Naive thymus-derived CD8-positive, alpha-beta T cell (primary cell): ENCODE data around the gene SNN. TPM values are rescaled to one million over a fixed set of nuclear protein-coding genes. Genes with fewer than 3 reads are reported as not detected.

Experiments
- ATAC-seq, 2 donors: fragments of 150-1000 bp; cut with Tn5 transposase in 1 of 2; sonication (Bioruptor Pico), chemical (Tn5 transposase) in 1 of 2; 1 replicate in 1 of 2; 2 replicates in 1 of 2; pipeline ENCODE4 v1.10.0; 2021; ENCODE audit warnings: mild to moderate bottlenecking in 2 of 2, moderate library complexity in 2 of 2
- POLR2A ChIA-PET: fragments of 350-600 bp; sonication (Branson Sonifier 250); formaldehyde crosslinking; loops from one replicate; lab custom pipeline; 2021; ENCODE audit warnings: antibody characterized with exemption; lab: Charles Lee
- DNase-seq, 10 donors: peaks; one replicate each; pipeline versions ENCODE4 v3.0.0 to v3.0.0-alpha.2; 2020 to 2022
- H3K27ac Mint-ChIP-seq, 10 donors: one replicate each; pipeline ENCODE4 v1.8.0; 2020 to 2022; ENCODE audit warnings: mild to moderate bottlenecking in 10 of 10, mixed read lengths in 10 of 10, moderate library complexity in 4 of 10, inconsistent platforms in 1 of 10
- H3K27me3 Mint-ChIP-seq, 5 donors: one replicate each; pipeline ENCODE4 v1.8.0; 2021 to 2022; ENCODE audit warnings: mixed read lengths in 5 of 5
- H3K36me3 Mint-ChIP-seq, 3 donors: one replicate each; pipeline ENCODE4 v1.8.0; 2020 to 2022; ENCODE audit warnings: mixed read lengths in 3 of 3, mild to moderate bottlenecking in 2 of 3, inconsistent platforms in 1 of 3
- H3K4me1 Mint-ChIP-seq, 4 donors: one replicate each; pipeline ENCODE4 v1.8.0; 2021 to 2022; ENCODE audit warnings: mixed read lengths in 4 of 4
- H3K4me3 Mint-ChIP-seq, 10 donors: one replicate each; pipeline ENCODE4 v1.8.0; 2020 to 2022; ENCODE audit warnings: mild to moderate bottlenecking in 10 of 10, mixed read lengths in 10 of 10, moderate library complexity in 6 of 10, inconsistent platforms in 1 of 10
- H3K9me3 Mint-ChIP-seq, 9 donors: one replicate each; pipeline ENCODE4 v1.8.0; 2020 to 2022; ENCODE audit warnings: mixed read lengths in 9 of 9, mild to moderate bottlenecking in 3 of 9, inconsistent platforms in 1 of 9, moderate library complexity in 1 of 9
- polyA plus RNA-seq, 3 donors: library from polyadenylated mRNA; unstranded; fragments of 300-500 nt; fragmentation: Illumina TruSeq; gene quantifications; one replicate each; pipeline ENCODE4 v1.2.3, GENCODE V29; 2021
- total RNA-seq, 8 experiments: library from RNA in 2 of 8; stranded (reverse) in 2 of 8; gene quantifications; one replicate each; pipeline ENCODE4 v1.2.3 and lab custom pipeline; 2021 to 2026

Gene SNN
- total and polyA plus RNA-seq, 5 experiments from 2014 or later: 16.0 to 26.9 (median 24.4) TPM

- H3K4me1 Mint-ChIP-seq: peaks cover 17 to 67% (median 52%) of the 10 kb centered on the region in 4 donors
- no peaks in the 10 kb centered on the region for H3K36me3 Mint-ChIP-seq
- ATAC-seq (no peak), DNase-seq (no peak)
- no peak overlapping the region for H3K4me3 Mint-ChIP-seq
- POLR2A ChIA-PET: interaction anchor here (0.7 to 1.3 kb wide), 4 partner anchors 11 to 67 kb away, joined by 3 to 6 read pairs (median 4); no protein-coding TSS in a partner anchor
- H3K27ac Mint-ChIP-seq: peak overlapping the region in 3 of 10 donors; percentile 22 to 77 (median 61)
- no peaks in the 10 kb centered on the region for H3K9me3 Mint-ChIP-seq
- H3K27me3 Mint-ChIP-seq: no peaks in the 10 kb centered on the region
These were observed 41.0 kb upstream of the SNN start for GRCh38 chr16:11627292-11627663.

- H3K27ac Mint-ChIP-seq: peak overlapping the region in 4 of 10 donors; percentile 8 to 76 (median 56)
- ATAC-seq (no peak), DNase-seq (no peak)
- no peaks in the 10 kb centered on the region for H3K27me3 Mint-ChIP-seq
- peak overlapping the region in 3 of 10 donors; percentile 31 to 64 (median 49) for H3K4me3 Mint-ChIP-seq
- POLR2A ChIA-PET: interaction anchor here (0.7 to 2.8 kb wide), 5 partner anchors 8 to 67 kb away, joined by 3 to 15 read pairs (median 3); no protein-coding TSS in a partner anchor
- no peaks in the 10 kb centered on the region for H3K9me3 Mint-ChIP-seq
- H3K4me1 Mint-ChIP-seq: peaks cover 15 to 62% (median 47%) of the 10 kb centered on the region in 4 donors
- no peaks in the 10 kb centered on the region for H3K36me3 Mint-ChIP-seq
These were observed 40.3 kb upstream of the SNN start for GRCh38 chr16:11627822-11628457.

- Mint-ChIP-seq H3K27ac (peak overlapping the region; percentile 46 to 95 (median 82)), H3K4me1 (peaks cover 17 to 60% (median 46%) of the 10 kb centered on the region in 4 donors), H3K9me3 (no peaks in the 10 kb centered on the region), H3K4me3 (peak overlapping the region in 9 of 10 donors; percentile 17 to 77 (median 48)), H3K36me3 (no peaks in the 10 kb centered on the region), H3K27me3 (no peaks in the 10 kb centered on the region)
- DNase-seq (peak in 1 of 10 donors; percentile 23), ATAC-seq (peak; percentile 55 to 60)
- POLR2A ChIA-PET: interaction anchor here (0.7 to 2.8 kb wide), 7 partner anchors 10 to 69 kb away, joined by 3 to 15 read pairs (median 4); partner anchors contain the start of gene LITAF
These were observed 38.9 kb upstream of the SNN start for GRCh38 chr16:11629071-11630030.

GRCh38 chr16:11630046-11630767 lies 38.0 kb upstream of the SNN start:
- Mint-ChIP-seq H3K27ac (peak overlapping the region in 9 of 10 donors; percentile 46 to 87 (median 75)), H3K27me3 (no peaks in the 10 kb centered on the region), H3K9me3 (no peaks in the 10 kb centered on the region), H3K4me3 (peak overlapping the region in 6 of 10 donors; percentile 14 to 67 (median 48)), H3K36me3 (no peaks in the 10 kb centered on the region), H3K4me1 (peaks cover 16 to 54% (median 41%) of the 10 kb centered on the region in 4 donors)
- POLR2A ChIA-PET: interaction anchor here (0.7 to 2.8 kb wide), 7 partner anchors 8 to 43 kb away, joined by 3 to 15 read pairs (median 5); partner anchors contain the start of gene LITAF
- DNase-seq (no peak), ATAC-seq (peak; percentile 27 to 59)

- Mint-ChIP-seq H3K4me1 (peaks cover 16 to 49% (median 39%) of the 10 kb centered on the region in 4 donors), H3K9me3 (no peaks in the 10 kb centered on the region), H3K27me3 (no peaks in the 10 kb centered on the region), H3K36me3 (no peaks in the 10 kb centered on the region), H3K4me3 (peak overlapping the region in 2 of 10 donors; percentile 13 to 44), H3K27ac (peak overlapping the region in 7 of 10 donors; percentile 17 to 87 (median 58))
- ATAC-seq (no peak), DNase-seq (no peak)
- POLR2A ChIA-PET: interaction anchor here (1.7 to 2.0 kb wide), 2 partner anchors 9 to 44 kb away, joined by 8 read pairs; partner anchors contain the start of gene LITAF
These were observed 37.5 kb upstream of the SNN start for GRCh38 chr16:11630768-11631056.

- no peaks in the 10 kb centered on the region for H3K9me3 Mint-ChIP-seq
- DNase-seq: no peak
- no peaks in the 10 kb centered on the region for H3K27me3 Mint-ChIP-seq
- peaks cover 20 to 48% (median 39%) of the 10 kb centered on the region in 4 donors for H3K4me1 Mint-ChIP-seq
- no peak overlapping the region for H3K4me3 Mint-ChIP-seq
- H3K36me3 Mint-ChIP-seq: no peaks in the 10 kb centered on the region
- peak overlapping the region in 4 of 10 donors; percentile 24 to 87 (median 66) for H3K27ac Mint-ChIP-seq
- POLR2A ChIA-PET: interaction anchor here (0.6 to 2.0 kb wide), 4 partner anchors 9 to 99 kb away, joined by 3 to 8 read pairs (median 4); no protein-coding TSS in a partner anchor
- no peak for ATAC-seq
These were observed 37.0 kb upstream of the SNN start for GRCh38 chr16:11631214-11631613.

- H3K27me3 Mint-ChIP-seq: no peaks in the 10 kb centered on the region
- POLR2A ChIA-PET: interaction anchor here (1.0 to 1.3 kb wide), 2 partner anchors 9 to 24 kb away, joined by 3 to 4 read pairs; no protein-coding TSS in a partner anchor
- H3K9me3 Mint-ChIP-seq: no peaks in the 10 kb centered on the region
- H3K27ac Mint-ChIP-seq: no peak overlapping the region
- H3K4me3 Mint-ChIP-seq: no peak overlapping the region
- H3K4me1 Mint-ChIP-seq: peaks cover 20 to 49% (median 37%) of the 10 kb centered on the region in 4 donors
- H3K36me3 Mint-ChIP-seq: no peaks in the 10 kb centered on the region
- no peak for ATAC-seq
- DNase-seq: no peak
These were observed 35.8 kb upstream of the SNN start for GRCh38 chr16:11632455-11632939.

- H3K4me3 Mint-ChIP-seq: no peak overlapping the region
- peak overlapping the region in 1 of 10 donors; percentile 60 for H3K27ac Mint-ChIP-seq
- no peaks in the 10 kb centered on the region for H3K9me3 Mint-ChIP-seq
- no peaks in the 10 kb centered on the region for H3K36me3 Mint-ChIP-seq
- no peak for ATAC-seq
- peaks cover 19 to 47% (median 37%) of the 10 kb centered on the region in 4 donors for H3K4me1 Mint-ChIP-seq
- POLR2A ChIA-PET: no interaction called here
- DNase-seq: no peak
- H3K27me3 Mint-ChIP-seq: no peaks in the 10 kb centered on the region
These were observed 35.1 kb upstream of the SNN start for GRCh38 chr16:11633113-11633512.

GRCh38 chr16:11634312-11634711 lies 33.9 kb upstream of the SNN start:
- H3K27ac Mint-ChIP-seq: peak overlapping the region in 2 of 10 donors; percentile 18 to 42
- no peak overlapping the region for H3K4me3 Mint-ChIP-seq
- no peaks in the 10 kb centered on the region for H3K27me3 Mint-ChIP-seq
- no peaks in the 10 kb centered on the region for H3K36me3 Mint-ChIP-seq
- H3K9me3 Mint-ChIP-seq: no peaks in the 10 kb centered on the region
- peaks cover 19 to 40% (median 31%) of the 10 kb centered on the region in 4 donors for H3K4me1 Mint-ChIP-seq
- no peak for DNase-seq
- no peak for ATAC-seq
- POLR2A ChIA-PET: interaction anchor here (1.2 kb wide), 1 partner anchor 12 kb away, joined by 4 read pairs; no protein-coding TSS in a partner anchor

GRCh38 chr16:11635113-11635652 lies 33.1 kb upstream of the SNN start:
- ATAC-seq: no peak
- DNase-seq: no peak
- POLR2A ChIA-PET: interaction anchor here (1.2 to 1.6 kb wide), 3 partner anchors 13 to 49 kb away, joined by 4 to 8 read pairs (median 4); partner anchors contain the start of gene LITAF
- H3K4me3 Mint-ChIP-seq: no peak overlapping the region
- no peaks in the 10 kb centered on the region for H3K27me3 Mint-ChIP-seq
- H3K4me1 Mint-ChIP-seq: peaks cover 17 to 32% (median 26%) of the 10 kb centered on the region in 4 donors
- peak overlapping the region in 1 of 10 donors; percentile 29 for H3K27ac Mint-ChIP-seq
- no peaks in the 10 kb centered on the region for H3K9me3 Mint-ChIP-seq
- no peaks in the 10 kb centered on the region for H3K36me3 Mint-ChIP-seq

- H3K36me3 Mint-ChIP-seq: no peaks in the 10 kb centered on the region
- peaks cover 18 to 33% (median 26%) of the 10 kb centered on the region in 4 donors for H3K4me1 Mint-ChIP-seq
- ATAC-seq (no peak), DNase-seq (no peak)
- H3K4me3 Mint-ChIP-seq: peak overlapping the region in 1 of 10 donors; percentile 69
- POLR2A ChIA-PET: interaction anchor here (0.6 to 1.6 kb wide), 4 partner anchors 13 to 1300 kb away, joined by 4 to 8 read pairs (median 5); partner anchors contain the start of gene LITAF
- peak overlapping the region in 5 of 10 donors; percentile 29 to 84 (median 37) for H3K27ac Mint-ChIP-seq
- no peaks in the 10 kb centered on the region for H3K27me3 Mint-ChIP-seq
- no peaks in the 10 kb centered on the region for H3K9me3 Mint-ChIP-seq
These were observed 32.5 kb upstream of the SNN start for GRCh38 chr16:11635679-11636171.
